Measurements from ENCODE around the gene TAS1R3.

The TAS1R3 gene

DNA sequence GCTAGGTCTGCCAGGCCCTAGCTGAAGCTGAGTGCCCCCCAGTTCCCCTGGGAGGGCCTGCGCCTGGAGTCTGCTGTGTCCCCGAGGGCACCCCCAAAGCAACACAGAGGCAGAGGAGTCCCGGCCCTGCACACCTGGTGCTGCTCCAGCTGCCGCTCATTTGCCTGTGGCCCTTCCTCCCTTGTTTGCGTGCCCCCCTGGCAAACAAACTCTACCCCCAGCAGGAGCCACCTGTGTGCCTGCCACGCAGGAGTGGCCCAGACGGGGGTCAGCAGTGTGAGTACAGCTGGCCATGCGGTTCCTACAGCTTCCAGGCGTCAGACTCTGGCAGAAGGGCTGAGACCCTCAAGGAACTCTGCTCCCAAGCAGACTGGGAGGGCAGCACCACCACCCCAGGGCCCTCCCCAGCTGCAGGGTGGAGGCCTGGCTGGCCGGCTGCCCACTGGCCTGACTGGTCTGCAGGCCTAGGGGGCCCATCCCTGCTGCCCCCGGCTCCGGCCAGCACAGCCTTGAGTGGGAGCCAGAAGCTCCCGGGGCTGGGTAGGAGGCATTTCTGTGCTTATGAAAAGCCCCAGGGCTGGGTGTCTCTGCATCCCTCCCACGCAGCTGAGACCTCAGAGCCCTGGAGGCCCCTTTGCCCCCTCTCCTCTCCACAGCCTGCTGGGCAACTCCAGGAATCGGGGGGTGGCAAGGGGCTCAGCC, 563 bp upstream of the TAS1R3 start:
- peaks cover 3% of the 10 kb centered on the region for H3K9me3 Mint-ChIP-seq

GRCh38 chr1:1332031-1332755, 1.1 kb downstream of the TAS1R3 start:
- DNase-seq (ENCODE audit: low spot score) = no peak
- no peak overlapping the region for H3K4me3 Mint-ChIP-seq
- H3K27me3 Mint-ChIP-seq (ENCODE audit: low read depth) = no peaks in the 10 kb centered on the region
- H3K9me3 Mint-ChIP-seq = peaks cover 3% of the 10 kb centered on the region
- no peaks in the 10 kb centered on the region for H3K36me3 Mint-ChIP-seq (ENCODE audit: low read depth)
- no peaks in the 10 kb centered on the region for H3K4me1 Mint-ChIP-seq (ENCODE audit: low read depth)
- no peak overlapping the region for H3K27ac Mint-ChIP-seq

More for the DNA sequence above, 563 bp upstream of the TAS1R3 start:
- Mint-ChIP-seq H3K27me3 (ENCODE audit: low read depth) (no peaks in the 10 kb centered on the region), H3K27ac (no peak overlapping the region), H3K4me3 (no peak overlapping the region), H3K4me1 (ENCODE audit: low read depth) (peaks cover 8% of the 10 kb centered on the region), H3K36me3 (ENCODE audit: low read depth) (no peaks in the 10 kb centered on the region)
- no peak for DNase-seq (ENCODE audit: low spot score)

DNA sequence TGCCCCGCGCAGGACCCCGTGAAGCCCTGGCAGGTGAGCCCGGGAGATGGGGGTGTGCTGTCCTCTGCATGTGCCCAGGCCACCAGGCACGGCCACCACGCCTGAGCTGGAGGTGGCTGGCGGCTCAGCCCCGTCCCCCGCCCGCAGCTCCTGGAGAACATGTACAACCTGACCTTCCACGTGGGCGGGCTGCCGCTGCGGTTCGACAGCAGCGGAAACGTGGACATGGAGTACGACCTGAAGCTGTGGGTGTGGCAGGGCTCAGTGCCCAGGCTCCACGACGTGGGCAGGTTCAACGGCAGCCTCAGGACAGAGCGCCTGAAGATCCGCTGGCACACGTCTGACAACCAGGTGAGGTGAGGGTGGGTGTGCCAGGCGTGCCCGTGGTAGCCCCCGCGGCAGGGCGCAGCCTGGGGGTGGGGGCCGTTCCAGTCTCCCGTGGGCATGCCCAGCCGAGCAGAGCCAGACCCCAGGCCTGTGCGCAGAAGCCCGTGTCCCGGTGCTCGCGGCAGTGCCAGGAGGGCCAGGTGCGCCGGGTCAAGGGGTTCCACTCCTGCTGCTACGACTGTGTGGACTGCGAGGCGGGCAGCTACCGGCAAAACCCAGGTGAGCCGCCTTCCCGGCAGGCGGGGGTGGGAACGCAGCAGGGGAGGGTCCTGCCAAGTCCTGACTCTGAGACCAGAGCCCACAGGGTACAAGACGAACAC, 1.8 kb downstream of the TAS1R3 start:
- Mint-ChIP-seq H3K27ac (no peak overlapping the region), H3K4me1 (ENCODE audit: low read depth) (no peaks in the 10 kb centered on the region), H3K4me3 (no peak overlapping the region), H3K9me3 (peaks cover 3% of the 10 kb centered on the region), H3K36me3 (ENCODE audit: low read depth) (no peaks in the 10 kb centered on the region), H3K27me3 (ENCODE audit: low read depth) (no peaks in the 10 kb centered on the region)
- DNase-seq (ENCODE audit: low spot score) = no peak

- Mint-ChIP-seq H3K4me1 (ENCODE audit: low read depth) (no peaks in the 10 kb centered on the region), H3K27me3 (ENCODE audit: low read depth) (no peaks in the 10 kb centered on the region), H3K4me3 (no peak overlapping the region), H3K36me3 (ENCODE audit: low read depth) (no peaks in the 10 kb centered on the region), H3K9me3 (peaks cover 3% of the 10 kb centered on the region), H3K27ac (no peak overlapping the region)
- DNase-seq (ENCODE audit: low spot score) = no peak
These were observed 2.6 kb downstream of the TAS1R3 start for GRCh38 chr1:1333551-1334241.

GRCh38 chr1:1334835-1335234, 3.8 kb downstream of the TAS1R3 start:
- DNase-seq (ENCODE audit: low spot score) = no peak
- H3K36me3 Mint-ChIP-seq (ENCODE audit: low read depth) = no peaks in the 10 kb centered on the region
- no peak overlapping the region for H3K4me3 Mint-ChIP-seq
- no peaks in the 10 kb centered on the region for H3K4me1 Mint-ChIP-seq (ENCODE audit: low read depth)
- no peak overlapping the region for H3K27ac Mint-ChIP-seq
- no peaks in the 10 kb centered on the region for H3K27me3 Mint-ChIP-seq (ENCODE audit: low read depth)
- peaks cover 1% of the 10 kb centered on the region for H3K9me3 Mint-ChIP-seq

GRCh38 chr1:1335283-1335682, 4.2 kb downstream of the TAS1R3 start:
- no peak for DNase-seq (ENCODE audit: low spot score)
- Mint-ChIP-seq H3K9me3 (no peaks in the 10 kb centered on the region), H3K4me3 (no peak overlapping the region), H3K27me3 (ENCODE audit: low read depth) (no peaks in the 10 kb centered on the region), H3K27ac (no peak overlapping the region), H3K4me1 (ENCODE audit: low read depth) (no peaks in the 10 kb centered on the region), H3K36me3 (ENCODE audit: low read depth) (no peaks in the 10 kb centered on the region)

DNA sequence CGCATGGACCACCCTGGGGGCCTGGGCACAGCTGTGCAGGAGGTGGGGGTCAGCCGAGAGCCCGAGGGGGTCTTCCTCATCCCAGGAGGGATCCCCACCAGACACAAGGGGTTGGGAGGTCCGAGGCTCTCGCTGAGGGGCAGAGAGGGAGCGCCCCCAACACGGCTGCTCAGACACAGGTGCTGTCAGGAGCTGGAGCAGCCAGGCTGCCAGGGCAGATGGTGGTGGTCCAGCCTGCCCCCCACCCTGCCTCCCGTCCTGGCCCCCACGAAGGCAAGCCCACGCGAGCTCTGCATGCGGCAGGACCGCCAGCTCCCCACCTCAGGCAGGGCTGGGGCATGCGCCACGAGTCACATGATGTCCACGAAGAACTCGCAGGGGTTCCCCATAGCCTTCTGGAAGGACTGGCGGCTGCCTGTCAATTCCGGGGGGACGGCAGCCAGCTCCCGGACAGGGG, 4.7 kb downstream of the TAS1R3 start:
- no peak for DNase-seq (ENCODE audit: low spot score)
- Mint-ChIP-seq H3K9me3 (no peaks in the 10 kb centered on the region), H3K27me3 (ENCODE audit: low read depth) (no peaks in the 10 kb centered on the region), H3K27ac (no peak overlapping the region), H3K4me3 (no peak overlapping the region), H3K4me1 (ENCODE audit: low read depth) (peaks cover under 1% of the 10 kb centered on the region), H3K36me3 (ENCODE audit: low read depth) (peaks cover 4% of the 10 kb centered on the region)

- Mint-ChIP-seq H3K4me1 (ENCODE audit: low read depth) (peaks cover 4% of the 10 kb centered on the region), H3K36me3 (ENCODE audit: low read depth) (peaks cover 10% of the 10 kb centered on the region), H3K27me3 (ENCODE audit: low read depth) (no peaks in the 10 kb centered on the region), H3K27ac (no peak overlapping the region), H3K9me3 (no peaks in the 10 kb centered on the region), H3K4me3 (no peak overlapping the region)
- DNase-seq (ENCODE audit: low spot score) = no peak
These were observed 5.4 kb downstream of the TAS1R3 start for GRCh38 chr1:1336446-1336845.

- Mint-ChIP-seq H3K4me3 (no peak overlapping the region), H3K4me1 (ENCODE audit: low read depth) (peaks cover 4% of the 10 kb centered on the region), H3K9me3 (no peaks in the 10 kb centered on the region), H3K27ac (no peak overlapping the region), H3K27me3 (ENCODE audit: low read depth) (no peaks in the 10 kb centered on the region), H3K36me3 (ENCODE audit: low read depth) (peaks cover 11% of the 10 kb centered on the region)
- DNase-seq (ENCODE audit: low spot score) = no peak
These were observed 6.1 kb downstream of the TAS1R3 start for GRCh38 chr1:1336931-1337792.

DNA sequence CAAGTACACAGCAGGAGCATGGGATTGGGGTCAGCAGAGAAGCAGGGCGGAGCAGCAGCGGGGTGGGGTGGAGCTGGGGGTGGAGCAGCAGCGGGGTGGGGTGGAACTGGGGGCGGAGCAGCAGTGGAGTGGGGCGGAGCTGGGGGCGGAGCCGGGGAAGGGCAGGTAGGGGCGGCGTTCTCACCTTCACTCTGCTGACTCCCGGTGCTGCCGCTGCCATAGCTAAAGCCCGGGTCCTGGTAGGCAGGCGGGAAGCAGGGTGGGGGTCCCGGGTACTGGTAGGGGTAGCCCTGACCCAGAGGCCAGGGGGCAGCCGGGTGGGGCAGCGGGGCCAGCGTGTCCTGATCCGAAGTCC, 6.7 kb downstream of the TAS1R3 start:
- Mint-ChIP-seq H3K27me3 (ENCODE audit: low read depth) (no peaks in the 10 kb centered on the region), H3K4me3 (no peak overlapping the region), H3K4me1 (ENCODE audit: low read depth) (peaks cover 4% of the 10 kb centered on the region), H3K36me3 (ENCODE audit: low read depth) (peaks cover 11% of the 10 kb centered on the region), H3K9me3 (no peaks in the 10 kb centered on the region), H3K27ac (no peak overlapping the region)
- no peak for DNase-seq (ENCODE audit: low spot score)

DNA sequence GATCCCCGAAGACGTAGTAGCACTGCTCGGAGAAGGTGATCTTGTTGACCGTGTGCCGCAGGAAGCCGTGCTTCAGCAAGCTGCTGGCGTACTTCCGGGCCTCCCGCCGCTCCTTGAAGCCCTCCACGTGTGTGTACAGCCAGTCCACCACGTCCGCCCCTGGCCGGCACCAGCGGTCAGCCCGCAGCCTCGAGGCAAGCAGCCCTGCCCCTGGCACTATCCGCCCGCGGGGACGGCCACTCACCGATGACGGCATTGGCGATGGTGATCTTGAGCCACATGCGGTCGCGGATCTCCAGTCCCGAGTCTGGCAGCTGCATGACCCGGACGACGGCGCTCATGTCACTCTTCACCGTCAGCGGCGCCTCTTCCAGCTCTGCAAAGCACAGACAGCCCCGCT, 7.2 kb downstream of the TAS1R3 start:
- H3K9me3 Mint-ChIP-seq = no peaks in the 10 kb centered on the region
- H3K27me3 Mint-ChIP-seq (ENCODE audit: low read depth) = no peaks in the 10 kb centered on the region
- no peak for DNase-seq (ENCODE audit: low spot score)
- H3K4me3 Mint-ChIP-seq = no peak overlapping the region
- H3K4me1 Mint-ChIP-seq (ENCODE audit: low read depth) = peaks cover 4% of the 10 kb centered on the region
- H3K36me3 Mint-ChIP-seq (ENCODE audit: low read depth) = peaks cover 11% of the 10 kb centered on the region
- no peak overlapping the region for H3K27ac Mint-ChIP-seq

DNA sequence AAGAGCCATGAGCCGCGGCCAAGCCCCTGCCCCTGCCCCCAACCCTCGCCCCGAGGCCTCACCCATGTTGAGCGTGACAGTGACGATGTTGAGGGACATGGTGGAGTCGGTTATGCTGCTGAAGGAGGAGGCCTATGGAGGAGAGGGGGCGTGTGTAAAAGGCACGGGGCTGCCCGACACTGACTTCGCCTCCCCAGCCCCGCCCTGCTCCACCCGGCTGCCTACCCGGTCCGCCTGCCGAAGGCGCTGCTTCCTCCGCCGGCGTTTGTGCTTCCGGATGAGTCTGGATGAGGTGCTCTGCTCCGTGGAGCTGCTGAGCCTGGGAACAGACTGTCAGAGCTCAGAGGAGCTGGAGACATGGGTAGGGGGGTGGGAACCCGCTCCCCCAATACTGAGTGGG, 9.1 kb downstream of the TAS1R3 start:
- Mint-ChIP-seq H3K4me1 (ENCODE audit: low read depth) (peaks cover 4% of the 10 kb centered on the region), H3K9me3 (no peaks in the 10 kb centered on the region), H3K36me3 (ENCODE audit: low read depth) (peaks cover 11% of the 10 kb centered on the region), H3K27ac (no peak overlapping the region), H3K27me3 (ENCODE audit: low read depth) (no peaks in the 10 kb centered on the region), H3K4me3 (no peak overlapping the region)
- DNase-seq (ENCODE audit: low spot score) = no peak

- peaks cover 4% of the 10 kb centered on the region for H3K4me1 Mint-ChIP-seq (ENCODE audit: low read depth)
- no peak for DNase-seq (ENCODE audit: low spot score)
- H3K4me3 Mint-ChIP-seq = no peak overlapping the region
- H3K27me3 Mint-ChIP-seq (ENCODE audit: low read depth) = no peaks in the 10 kb centered on the region
- no peak overlapping the region for H3K27ac Mint-ChIP-seq
- H3K9me3 Mint-ChIP-seq = no peaks in the 10 kb centered on the region
- H3K36me3 Mint-ChIP-seq (ENCODE audit: low read depth) = peaks cover 11% of the 10 kb centered on the region
These were observed 9.9 kb downstream of the TAS1R3 start for GRCh38 chr1:1340791-1341548.

Data from T-helper 2 cell treated with Interferon-gamma antibody and Interleukin-4, amounts not matched to agents 5 μg/mL and 100 μg/mL, for 36 hours (primary cell).